ENCODE results near the gene TMX4.

The TMX4 gene

GRCh38 chr20:7933346-7933745 lies 86.2 kb downstream of the TMX4 start:
- peaks cover 8 to 48% (median 13%) of the 10 kb centered on the region in 10 experiments; a peak in 18 of 20 replicates for H3K4me1 ChIP-seq
- peak overlapping the region in 2 of 11 experiments; percentile 42 to 58; a peak in 3 of 22 replicates for H3K4me2 ChIP-seq
- no peaks in the 10 kb centered on the region for H3K9me3 ChIP-seq (replicated peaks in 1 of 11)
- TF ChIP-seq Cebpa-rat (IDR thresholded peaks at IDR 0.05): no peak
- no peak overlapping the region for H3K4me3 ChIP-seq
- H3K27ac ChIP-seq: no peak overlapping the region
- H3K9ac ChIP-seq: no peak overlapping the region
- H4K20me1 ChIP-seq: no peaks in the 10 kb centered on the region
- no peaks in the 10 kb centered on the region for H3K36me3 ChIP-seq
- no peaks in the 10 kb centered on the region for H3K27me3 ChIP-seq

GRCh38 chr20:7930343-7930742 lies 89.2 kb downstream of the TMX4 start:
- no peak for TF ChIP-seq Cebpa-rat (IDR thresholded peaks at IDR 0.05)
- Histone ChIP-seq H3K9ac (peak overlapping the region in 1 of 11 experiments; percentile 38; a peak in 1 of 22 replicates), H3K4me3 (no peak overlapping the region), H3K9me3 (replicated peaks in 1 of 11) (no peaks in the 10 kb centered on the region), H3K4me1 (peaks cover 8 to 63% (median 15%) of the 10 kb centered on the region in 10 experiments; a peak in 18 of 20 replicates), H3K36me3 (no peaks in the 10 kb centered on the region), H3K4me2 (peak overlapping the region; percentile 2 to 84 (median 57); a peak in 17 of 22 replicates), H4K20me1 (no peaks in the 10 kb centered on the region), H3K27me3 (no peaks in the 10 kb centered on the region), H3K27ac (peak overlapping the region in 7 of 11 experiments; percentile 10 to 67 (median 50); a peak in 9 of 22 replicates)

All from BLaER1 treated with 17β-estradiol and CSF1 and Interleukin-3, amounts not matched to agents 10 nM and 100 nM (cell line).